GM23248 (cell line): ENCODE measurements around the gene GMCL2.

Experiments used
- EZH2 ChIP-seq: fragments of 200-600 bp; sonication (generic); IDR thresholded peaks from 2 replicates; pipeline ENCODE4 v1.6.1; 2018; ENCODE audit warnings: antibody characterized with exemption, mild to moderate bottlenecking; ENCODE audit not compliant: insufficient read depth, poor library complexity, severe bottlenecking
- EZH2phosphoT487 ChIP-seq: fragments of 200-600 bp; sonication (generic); IDR thresholded peaks from 2 replicates; pipeline ENCODE4 v1.6.1; 2018; ENCODE audit warnings: antibody characterized with exemption, moderate library complexity, mild to moderate bottlenecking, low read depth; ENCODE audit not compliant: insufficient read depth

DNA sequence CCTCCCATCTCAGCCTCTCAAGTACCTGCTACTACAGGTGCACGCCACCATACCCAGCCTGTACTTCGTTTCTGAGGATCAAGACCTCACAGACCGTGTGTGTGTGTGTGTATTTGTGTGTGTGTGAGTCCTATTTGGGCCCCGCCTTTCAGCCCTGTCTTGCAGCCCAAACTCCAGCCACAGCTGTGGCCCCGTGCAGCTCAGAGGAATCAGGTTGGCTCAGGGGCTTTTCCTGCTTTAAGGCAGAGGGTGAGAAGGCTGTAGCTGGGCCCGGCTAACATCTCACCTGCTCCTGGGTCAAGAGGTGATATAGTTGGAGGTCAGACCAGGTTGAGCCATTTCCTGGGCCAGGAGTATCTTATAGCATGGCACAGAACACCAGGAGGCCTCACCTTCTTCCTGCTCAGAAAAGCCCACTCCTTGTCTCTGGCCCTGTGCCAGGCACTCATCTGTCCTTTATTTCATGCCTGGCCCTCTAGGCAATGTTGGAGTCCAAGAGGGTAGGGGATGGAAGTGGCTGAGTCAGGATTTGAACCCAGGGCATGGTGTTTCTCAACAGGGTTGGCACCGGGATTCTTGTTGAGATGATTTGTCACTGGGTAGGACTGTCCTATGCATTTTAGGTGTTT is 47.1 kb upstream of the GMCL2 start:
- no peak for TF ChIP-seq EZH2
- no peak for TF ChIP-seq EZH2phosphoT487
